GM12878 (cell line): ENCODE data around the gene CD58.
"Not testable (repeated sequence)": the region's sequence is repeated elsewhere in the genome, so short reads cannot be mapped to it uniquely, and the experiment has no call there.

Source experiments
- CEBPB ChIP-seq, 2 experiments: fragments of 150-350 bp in 1 of 2; IDR thresholded peaks; 2 replicates each; pipeline ENCODE4 v1.6.1; 2012 to 2014; ENCODE audit warnings: low read depth in 2 of 2, low read length in 2 of 2, borderline replicate concordance in 1 of 2, inconsistent platforms in 1 of 2
- EGR1 ChIP-seq, 2 experiments: IDR thresholded peaks; 1 replicate in 1 of 2; 2 replicates in 1 of 2; pipeline ENCODE4 v1.6.1; 2011 to 2012; ENCODE audit warnings: low read depth in 2 of 2, low read length in 2 of 2, borderline replicate concordance in 1 of 2, mild to moderate bottlenecking in 1 of 2, moderate library complexity in 1 of 2
- RAD21 ChIP-seq: IDR thresholded peaks from 2 replicates; pipeline ENCODE4 v1.6.1; 2011; ENCODE audit warnings: mild to moderate bottlenecking, low read depth, low read length, moderate library complexity; ENCODE audit not compliant: insufficient read depth
- RCOR1 ChIP-seq: conservative IDR thresholded peaks from 2 replicates; pipeline ENCODE4 v1.6.1; 2012; ENCODE audit warnings: low read depth, low read length, improper control_type of control experiment
- TARDBP ChIP-seq: IDR thresholded peaks from 2 replicates; pipeline ENCODE4 v1.6.1; 2016; ENCODE audit warnings: borderline replicate concordance

DNA sequence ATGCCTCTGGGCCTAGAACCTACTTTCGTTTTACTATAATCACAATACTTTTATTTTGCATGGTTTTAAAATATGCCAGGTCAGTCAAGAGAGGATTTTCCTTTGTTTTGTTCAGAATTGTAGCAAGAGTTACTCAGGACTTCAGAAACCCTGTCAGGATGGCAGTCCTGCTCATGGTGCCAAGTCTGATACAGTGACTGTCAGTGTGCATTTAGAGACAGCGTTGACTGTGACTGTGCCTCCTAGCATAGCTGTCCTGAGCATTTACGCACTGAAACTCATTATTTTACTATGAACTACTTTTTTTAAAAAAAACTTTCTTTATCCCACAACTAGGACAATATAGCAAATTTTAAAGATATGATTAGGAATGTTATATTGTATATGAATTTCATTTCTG lies 23.2 kb upstream of the CD58 start:
- not testable (repeated sequence) for TF ChIP-seq EGR1 (IDR thresholded peaks at IDR 0.05; ENCODE audit: borderline replicate concordance in 1 of 2, low read depth in 2 of 2, low read length in 2 of 2); RAD21; CEBPB (IDR thresholded peaks at IDR 0.05; ENCODE audit: borderline replicate concordance in 1 of 2, low read depth in 2 of 2, low read length in 2 of 2); RCOR1; TARDBP
